GM20431 (cell line): Measurements from ENCODE around the gene LRRC8D.

ENCODE experiments used
- in situ Hi-C: fragments of 300-500 bp; cut with MseI, MboI; formaldehyde crosslinking; loops from one replicate; pipeline ENCODE4 v1.15.0; 2020; ENCODE audit warnings: low sequenced_read_pairs; ENCODE audit not compliant: unreplicated experiment

LRRC8D gene

DNA sequence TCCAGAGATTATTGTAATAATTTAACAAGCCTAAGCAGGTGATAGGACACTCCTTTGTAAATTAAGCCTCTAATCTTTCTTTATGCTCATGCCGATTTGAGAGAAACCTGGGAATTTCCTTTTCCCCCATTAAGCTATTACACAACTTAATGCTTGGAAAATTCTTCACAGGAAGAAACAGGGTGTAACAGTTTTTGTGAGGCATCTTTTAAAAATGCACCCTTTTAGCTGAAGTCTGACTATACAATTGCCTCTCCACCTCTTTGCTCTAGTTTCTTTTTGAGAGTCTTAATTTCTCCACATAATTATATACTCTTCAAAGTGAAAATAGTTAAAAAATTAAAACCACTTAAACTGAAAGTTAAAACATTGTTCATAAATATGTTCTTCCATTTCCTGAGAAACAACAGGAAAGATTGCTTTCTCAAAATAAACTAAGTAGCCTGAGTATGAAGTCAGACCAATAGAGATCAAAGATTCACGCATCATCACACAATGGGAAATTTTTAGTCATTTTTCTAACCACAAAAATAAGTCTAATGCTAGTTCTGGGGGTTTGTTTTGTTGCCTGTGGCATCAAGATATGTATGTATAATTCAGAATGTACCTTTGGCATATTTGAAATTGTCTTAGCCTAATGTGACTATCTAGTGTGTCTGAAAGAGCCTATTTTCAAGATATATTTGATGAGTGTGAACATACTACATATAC lies 34.7 kb downstream of the LRRC8D start:
- in situ Hi-C loops = no loop called here

DNA sequence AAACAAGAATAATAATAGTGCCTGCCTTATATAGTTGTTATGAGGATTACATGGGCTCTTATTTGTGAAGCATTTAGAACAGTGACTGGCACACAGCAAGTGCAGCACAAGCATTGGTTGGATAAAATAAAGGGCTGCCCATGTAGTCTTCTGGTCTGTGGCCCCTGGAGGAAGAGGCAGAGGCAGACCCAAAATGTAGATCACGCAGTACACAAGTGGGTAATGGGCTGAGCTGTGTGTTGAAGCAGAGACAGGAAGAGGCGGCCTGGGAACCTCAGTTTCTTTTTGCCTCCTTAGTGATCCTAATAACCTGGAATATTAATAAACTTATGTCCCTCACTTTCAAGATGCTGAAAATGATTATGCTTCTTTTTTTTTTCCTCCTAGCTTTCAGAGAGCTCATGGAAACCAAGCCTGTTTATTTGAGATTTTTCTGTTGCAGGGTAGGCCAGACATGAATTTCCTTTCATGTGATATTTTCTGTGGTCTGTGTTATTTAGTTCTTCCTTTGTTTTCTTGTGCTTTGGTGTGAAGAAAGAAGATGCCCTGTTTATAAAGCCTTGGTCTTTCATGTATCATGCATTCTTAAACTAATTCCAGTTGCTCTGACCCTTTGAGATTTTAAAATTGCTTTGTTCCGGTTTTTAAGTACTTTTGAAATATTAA lies 42.5 kb downstream of the LRRC8D start:
- in situ Hi-C loops = no loop called here

DNA sequence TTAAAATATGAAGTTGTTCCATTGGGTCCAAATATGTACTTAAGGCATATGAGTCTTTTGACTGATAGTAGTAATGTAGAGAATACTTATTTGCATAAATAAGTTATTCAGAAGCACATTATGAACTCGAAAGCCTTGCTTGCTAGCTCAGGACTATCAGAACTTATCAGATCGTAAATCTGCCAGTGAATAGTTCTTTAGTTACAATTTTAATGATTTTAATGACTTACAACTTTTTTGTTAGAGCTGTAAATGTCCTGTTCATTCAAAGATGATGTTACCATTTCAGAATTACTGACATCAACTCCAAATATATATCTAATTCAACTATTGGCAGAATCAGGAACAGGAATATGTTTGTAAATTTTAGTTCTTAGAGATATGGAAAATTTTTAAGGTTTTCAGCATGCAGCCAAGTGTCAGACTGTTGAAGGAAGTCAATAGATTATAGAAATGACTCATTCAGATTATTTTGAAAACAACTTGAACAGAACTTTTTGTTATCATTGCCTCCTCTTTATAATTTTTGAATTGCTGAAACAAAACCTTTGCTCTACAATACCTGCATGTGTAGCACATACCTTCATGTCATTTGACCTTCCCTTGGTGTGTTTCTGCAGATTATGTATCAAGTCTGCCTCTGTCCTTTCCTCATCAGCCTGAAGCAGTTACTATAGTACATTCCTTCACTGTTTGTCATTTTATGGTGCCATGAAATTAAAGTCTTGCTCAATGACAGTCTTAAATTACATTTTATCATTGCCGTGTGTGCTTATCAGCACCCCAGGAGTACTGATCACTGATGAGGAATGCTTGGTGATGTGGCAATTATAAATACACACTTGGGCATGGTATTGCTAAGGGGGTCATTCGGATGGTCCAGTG lies 44.9 kb downstream of the LRRC8D start:
- in situ Hi-C loops = no loop called here

DNA sequence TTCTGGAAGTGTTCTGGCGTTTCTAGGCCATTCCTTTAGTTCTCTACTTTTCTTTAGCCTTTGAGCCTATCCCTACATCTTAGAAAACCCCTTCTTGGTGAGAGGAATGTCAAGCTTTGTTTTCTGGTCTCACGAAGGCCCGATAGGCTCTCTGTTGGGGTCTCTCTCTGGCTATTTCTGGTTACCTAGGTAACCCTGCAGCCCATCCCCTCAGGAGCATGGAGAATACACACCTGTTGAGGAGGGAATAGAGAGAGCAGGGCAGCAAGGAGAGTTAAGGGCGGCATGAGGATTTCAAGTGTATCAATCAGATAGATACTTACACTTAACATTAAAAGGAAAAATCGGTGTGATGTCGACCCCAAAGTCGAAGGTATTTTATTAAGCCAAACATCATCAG lies 45.7 kb downstream of the LRRC8D start:
- in situ Hi-C loops = no loop called here

DNA sequence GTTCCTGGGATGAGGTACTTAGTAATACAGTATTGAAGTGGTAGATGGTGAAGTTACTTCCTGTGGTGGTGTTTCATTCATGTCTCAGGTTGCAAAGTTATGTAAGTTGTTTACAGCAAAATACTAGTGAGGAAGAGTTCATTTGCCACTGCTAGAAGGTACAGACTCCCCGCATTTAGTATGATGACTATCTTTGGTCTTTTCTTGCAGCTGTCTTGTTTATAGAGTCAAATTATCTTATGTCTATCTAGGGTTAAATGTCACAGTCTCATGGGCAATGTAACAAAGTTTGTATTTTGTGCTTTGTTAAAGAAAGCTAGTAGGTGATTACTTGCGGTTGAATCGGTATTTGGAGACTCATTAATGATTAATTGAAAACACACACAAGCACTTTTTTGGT lies 50.2 kb downstream of the LRRC8D start:
- in situ Hi-C loops = no loop called here

DNA sequence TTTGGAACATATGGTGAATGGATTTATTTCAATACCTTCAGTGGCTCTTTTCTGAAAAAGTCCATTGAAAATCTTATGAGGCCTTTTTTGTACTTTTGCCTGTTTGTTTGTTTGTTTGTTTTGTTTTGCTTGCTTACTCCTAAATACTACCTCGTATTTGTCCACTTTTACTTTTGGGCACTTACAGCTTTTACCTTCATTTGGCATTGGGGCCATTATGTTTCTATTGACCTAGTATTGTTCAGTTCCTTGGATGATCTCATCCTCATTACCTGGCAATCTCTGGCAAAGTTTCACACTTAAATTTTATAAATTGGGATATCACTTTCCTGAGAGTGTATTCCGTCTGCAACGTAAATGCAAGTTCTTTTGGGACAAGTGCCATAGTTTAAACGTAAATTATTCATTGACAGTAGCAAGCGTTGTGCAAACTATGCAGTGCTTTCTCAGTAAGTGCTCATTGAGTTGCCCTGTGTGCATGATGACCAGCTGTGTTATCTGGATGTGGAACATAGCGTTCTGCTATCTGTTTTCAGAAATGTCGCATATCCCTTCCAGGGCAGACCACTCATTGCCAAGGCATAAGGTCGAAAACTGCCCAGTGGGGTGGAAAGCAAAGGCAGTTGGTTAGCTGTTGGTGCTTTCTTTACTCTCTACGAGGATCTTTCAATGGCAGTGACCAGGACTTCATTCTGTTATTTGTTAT lies 51.1 kb downstream of the LRRC8D start:
- in situ Hi-C loops = no loop called here

DNA sequence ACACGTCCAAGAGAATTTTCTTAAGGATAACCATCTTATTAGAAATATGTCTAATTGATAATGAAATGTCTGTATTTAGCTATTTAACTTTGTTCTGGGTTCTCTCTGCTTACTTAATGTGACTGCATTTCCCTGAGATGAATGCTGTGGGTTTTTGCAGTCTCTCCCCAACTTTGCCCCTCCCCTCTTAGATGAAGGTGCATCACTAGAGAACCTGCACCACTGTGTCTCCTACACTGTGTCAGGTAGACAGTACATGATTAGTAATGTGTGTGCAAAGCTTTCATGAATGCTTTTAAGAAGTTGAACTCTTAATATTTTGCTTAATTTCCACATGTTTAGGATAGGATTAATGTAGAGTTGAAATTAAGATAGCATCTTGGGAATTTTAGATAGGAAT lies 51.7 kb downstream of the LRRC8D start:
- in situ Hi-C loops = no loop called here

DNA sequence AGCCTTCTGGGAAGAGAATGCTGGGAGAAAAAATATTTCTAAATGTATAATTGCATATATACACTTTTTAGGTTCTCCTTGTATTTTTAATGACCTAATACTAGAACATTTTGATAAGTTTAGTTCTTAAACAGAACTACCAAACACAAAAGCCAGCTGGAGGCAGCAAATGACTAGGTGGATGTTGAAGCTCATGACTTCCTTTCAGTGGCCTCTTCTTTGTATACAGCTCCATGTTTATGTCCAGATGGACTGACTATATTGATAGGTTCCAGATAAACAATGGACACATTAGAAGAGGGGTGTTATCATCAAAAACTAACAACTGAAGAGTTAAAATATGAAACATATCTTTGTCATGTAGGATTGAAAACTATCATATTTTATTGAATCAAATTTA lies 52.5 kb downstream of the LRRC8D start:
- in situ Hi-C loops = no loop called here

DNA sequence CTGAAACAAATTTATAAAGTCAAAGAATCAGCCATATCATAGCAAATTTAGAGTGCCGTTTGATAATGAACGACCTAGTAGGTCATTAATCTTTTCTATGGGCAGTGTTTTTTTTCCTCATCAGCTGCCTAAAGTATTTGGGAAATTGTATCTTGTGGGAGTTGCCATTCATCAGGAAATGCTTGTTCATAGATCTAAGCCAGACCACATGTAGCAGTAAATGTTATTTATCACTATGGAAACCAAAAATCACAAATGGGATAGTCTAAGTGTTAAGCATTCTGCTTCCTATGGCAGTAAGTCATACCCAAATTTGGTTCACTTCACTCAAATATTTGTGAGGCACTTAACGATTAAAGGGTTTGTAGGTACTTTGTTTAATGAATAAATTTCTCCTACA lies 52.9 kb downstream of the LRRC8D start:
- in situ Hi-C loops = no loop called here

DNA sequence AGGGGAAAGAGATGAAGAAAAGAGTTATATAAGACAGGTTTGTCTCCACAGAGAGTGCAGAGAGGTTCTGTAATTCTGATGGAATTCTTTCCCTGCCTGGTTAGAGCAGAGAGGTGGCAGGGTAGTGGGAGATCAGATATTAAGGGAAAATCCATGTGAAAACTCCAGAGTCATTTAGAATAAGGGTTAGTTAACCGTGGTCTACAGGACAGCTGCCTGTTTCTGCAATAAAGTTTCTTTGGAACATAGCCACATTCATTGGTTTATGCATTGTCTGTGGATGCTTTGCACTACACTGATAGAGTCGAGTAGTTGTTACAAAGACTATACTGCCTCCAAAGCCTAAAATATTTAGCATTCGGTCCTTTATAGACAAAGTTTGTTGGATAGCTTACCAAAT lies 55.6 kb downstream of the LRRC8D start:
- in situ Hi-C loops = no loop called here

DNA sequence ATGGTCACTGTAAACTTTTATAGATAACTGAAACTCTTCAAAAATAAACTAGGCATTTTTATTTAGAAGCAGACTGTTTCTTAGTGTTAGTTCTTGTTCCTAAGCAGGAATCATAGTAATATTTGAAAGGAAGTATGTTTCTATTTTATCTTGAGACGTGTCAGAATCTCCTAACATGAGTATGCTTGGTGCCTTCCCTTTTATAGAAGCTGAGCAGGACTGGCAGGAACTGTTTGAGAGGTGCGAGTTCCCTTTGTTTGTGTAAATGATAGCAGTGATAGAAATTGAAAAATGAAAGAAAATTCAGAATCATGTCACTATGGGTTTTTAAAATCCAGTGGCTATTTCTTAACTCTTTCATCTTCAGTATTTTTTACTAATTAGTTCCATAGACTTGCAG lies 56.9 kb downstream of the LRRC8D start:
- in situ Hi-C loops = no loop called here

DNA sequence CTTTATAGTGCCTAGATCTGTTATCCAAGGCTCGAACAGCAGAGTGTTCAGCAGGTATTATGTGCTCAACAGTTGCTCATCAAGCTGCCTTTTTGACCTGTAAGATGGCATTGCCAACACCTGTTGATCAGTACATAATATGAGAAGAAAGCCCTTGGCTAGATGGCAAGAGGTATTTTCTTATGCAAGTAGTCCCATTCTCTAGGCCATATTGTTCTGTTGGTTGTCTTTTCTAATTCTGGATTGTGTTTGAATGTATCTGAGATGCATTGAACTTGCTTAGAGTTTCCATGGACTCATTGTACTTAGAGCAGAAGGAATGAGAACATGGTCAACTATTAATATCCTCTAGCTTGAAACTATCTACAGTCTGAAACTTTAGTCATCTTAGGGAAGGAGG lies 57.4 kb downstream of the LRRC8D start:
- in situ Hi-C loops = no loop called here

DNA sequence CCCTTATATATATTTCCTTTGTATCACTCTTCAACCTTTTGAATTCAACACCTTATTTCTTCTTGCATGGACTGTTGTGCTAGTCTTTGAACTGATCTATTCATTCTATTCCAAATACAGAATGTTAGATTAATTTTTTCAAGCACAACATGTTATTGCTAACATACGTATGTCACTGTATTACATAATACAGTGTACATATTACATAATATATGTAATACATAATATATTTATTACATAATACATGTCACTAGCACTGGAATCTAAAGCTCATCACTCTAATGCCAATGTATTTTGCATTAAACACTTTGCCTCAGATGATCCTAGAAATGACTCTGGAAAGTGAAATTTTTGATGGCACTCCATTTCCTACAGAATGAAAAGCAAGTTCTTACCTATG lies 59.8 kb downstream of the LRRC8D start:
- in situ Hi-C loops = no loop called here

DNA sequence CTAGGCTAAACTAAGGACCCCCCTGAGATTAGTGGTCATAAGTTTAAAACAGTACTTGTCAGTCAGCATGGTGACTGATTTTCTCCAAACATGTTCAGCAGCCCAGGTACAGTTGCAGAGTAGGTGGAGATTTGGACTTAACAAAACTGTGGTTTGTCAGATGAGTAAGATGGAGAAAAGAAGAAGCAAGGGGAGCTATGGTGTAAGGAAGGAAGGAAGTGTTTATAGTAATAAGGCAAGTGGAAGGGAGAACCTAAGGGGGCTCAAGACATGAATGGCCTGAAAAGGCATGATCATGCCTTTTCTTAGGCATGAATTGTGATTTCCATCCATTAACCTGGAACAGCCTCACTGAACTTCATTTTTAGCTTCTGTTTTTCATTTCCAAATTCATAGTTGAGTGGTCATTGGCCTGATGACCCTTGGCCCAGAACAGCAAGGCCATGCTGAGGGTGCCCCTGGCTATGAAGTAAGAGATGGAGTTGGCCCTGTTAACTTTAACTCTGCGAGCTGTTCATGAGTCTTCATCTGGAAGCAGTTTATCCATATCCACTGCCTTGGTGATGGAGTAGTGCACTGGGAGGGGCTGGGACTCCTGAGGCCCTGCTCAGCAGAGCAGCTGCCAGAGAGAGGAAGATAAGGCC lies 60.7 kb downstream of the LRRC8D start:
- in situ Hi-C loops = no loop called here

DNA sequence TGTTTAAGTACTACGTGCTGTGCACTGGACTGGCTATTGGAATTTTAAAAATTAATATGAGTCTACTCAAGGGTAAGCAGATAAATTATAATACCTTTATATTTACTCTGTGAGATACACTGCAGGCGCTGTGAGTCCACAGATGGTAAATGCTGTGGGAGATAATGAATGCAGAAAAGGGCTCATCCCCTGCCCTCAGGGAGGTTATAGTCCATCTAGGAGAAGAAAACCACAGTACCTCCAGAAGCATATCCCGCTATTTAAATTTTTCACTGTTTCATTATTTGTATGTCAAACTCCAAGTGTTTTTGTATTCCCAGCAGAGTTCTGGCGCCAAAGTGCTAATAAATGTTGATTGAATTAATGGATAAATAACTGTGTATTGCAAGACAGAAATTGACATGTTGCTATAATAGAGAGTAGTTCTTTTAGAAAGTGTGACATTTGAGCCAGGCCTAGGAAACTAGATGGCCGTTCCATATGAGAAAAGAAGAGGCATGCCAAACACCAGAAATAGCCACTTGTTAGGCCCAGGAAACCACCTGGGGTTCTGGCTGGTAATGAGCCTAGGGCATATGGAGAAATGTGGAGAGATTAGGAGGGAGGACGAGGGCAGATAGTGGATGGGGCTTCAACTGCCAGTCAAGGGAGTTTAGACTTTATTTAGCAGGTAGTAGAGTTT lies 61.7 kb downstream of the LRRC8D start:
- in situ Hi-C loops = no loop called here

DNA sequence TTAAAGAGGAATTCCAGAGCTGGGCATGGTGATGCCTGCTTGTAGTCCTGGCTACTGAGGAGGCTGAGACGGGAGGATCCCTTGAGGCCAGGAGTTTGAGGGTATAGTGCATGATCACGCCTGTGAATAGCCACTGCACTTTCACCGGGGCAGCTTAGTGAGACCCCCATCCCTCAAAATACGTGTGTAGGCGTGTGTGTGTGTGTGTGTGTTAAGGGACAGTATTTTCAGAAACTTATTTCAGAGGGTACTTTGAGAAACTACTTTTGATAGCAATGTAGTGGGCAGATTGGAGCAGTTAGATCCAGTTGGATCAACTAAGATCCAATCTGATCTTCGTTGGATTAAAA lies 62.2 kb downstream of the LRRC8D start:
- in situ Hi-C loops = no loop called here

DNA sequence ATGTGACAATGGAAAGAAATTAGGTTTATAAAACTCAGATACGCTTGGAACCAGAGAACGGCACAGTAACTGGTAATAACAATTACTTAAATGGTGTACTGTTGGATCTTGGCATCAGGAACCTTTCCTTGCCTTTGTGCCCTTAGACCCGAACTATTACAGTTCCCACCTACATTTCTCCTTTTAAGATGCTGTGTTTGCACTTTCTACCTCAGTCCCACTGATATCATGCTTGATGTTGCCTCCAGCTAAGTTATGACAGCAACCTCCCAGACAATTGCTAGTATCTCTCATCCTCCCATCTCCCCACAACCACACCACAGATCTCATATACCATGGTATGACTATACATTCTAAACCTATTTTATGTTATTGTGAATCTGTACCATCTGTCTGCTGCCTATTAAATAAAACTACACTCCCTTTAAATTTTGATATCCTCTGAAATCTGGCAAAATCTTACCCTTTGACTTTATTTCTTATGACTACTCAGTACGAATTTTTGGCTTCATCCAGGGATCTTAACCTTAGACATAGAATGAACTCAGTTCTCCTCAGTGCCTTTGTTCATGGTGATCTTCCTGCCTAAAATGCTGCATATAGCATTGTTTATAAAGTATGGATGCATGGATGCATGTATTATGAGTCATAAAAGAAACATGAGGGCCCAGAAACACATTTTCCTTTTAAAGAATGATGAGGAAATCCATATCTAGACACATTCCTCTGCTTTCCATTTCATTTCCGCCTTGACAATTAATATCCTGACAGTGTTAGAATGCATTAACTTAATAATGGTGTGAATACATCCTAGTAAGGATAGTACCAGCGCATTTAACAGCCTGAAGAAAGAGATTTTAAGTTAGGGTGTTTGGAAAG lies 64.1 kb downstream of the LRRC8D start:
- in situ Hi-C loops = no loop called here

DNA sequence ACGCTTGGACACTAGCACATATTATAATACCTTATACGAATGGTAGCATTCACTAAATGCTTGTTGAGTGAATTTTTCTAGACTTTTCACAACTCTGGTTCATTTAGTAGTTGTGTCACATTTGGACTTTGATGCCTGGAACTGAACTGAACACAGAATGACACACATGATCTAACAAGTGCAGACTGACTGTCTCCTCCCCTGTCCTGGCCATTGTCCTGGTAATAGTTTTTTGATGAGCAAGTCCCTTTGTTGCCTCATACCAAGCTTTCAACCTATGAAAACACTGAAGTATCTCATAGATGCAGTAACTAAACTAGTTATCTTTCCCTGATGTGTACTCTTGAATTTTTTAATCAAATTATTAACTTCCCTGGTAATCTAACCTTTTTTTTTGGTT lies 66.4 kb downstream of the LRRC8D start:
- in situ Hi-C loops = no loop called here

DNA sequence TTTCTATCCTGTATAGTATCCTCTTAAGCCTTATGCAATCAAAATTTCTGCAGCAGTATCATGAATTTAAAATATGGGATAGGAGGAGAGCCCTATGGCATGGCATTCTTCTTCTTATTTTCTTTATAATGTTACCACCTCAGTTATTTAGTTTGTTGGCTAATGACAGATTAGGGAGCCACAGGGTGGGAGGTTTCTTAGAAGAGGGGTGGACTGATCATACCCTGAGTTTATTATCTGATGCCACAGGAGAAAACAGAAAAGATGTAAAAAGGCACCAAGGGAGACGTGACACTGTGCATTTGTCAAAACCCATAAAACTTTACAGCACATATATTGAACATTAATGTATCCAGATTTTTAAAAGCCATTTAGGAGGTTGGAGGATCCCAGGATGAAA lies 66.9 kb downstream of the LRRC8D start:
- in situ Hi-C loops = no loop called here
